HUES6 (cell line): Measurements from ENCODE around the gene MCOLN1.
"Not testable (repeated sequence)": the region's sequence is repeated elsewhere in the genome, so short reads cannot be mapped to it uniquely, and the experiment has no call there.

Source experiments
- H3K27ac ChIP-seq: 2 replicates; pipeline ENCODE4 v1.7.0; 2013; ENCODE audit warnings: low read depth, mild to moderate bottlenecking, low read length, inconsistent platforms
- H3K27me3 ChIP-seq: 2 replicates; pipeline ENCODE4 v1.6.1; 2013; ENCODE audit warnings: low read length; ENCODE audit not compliant: control insufficient read depth, insufficient read depth
- H3K36me3 ChIP-seq: 2 replicates; pipeline ENCODE4 v1.6.1; 2013; ENCODE audit warnings: low read length; ENCODE audit not compliant: control insufficient read depth, insufficient read depth
- H3K4me1 ChIP-seq: 2 replicates; pipeline ENCODE4 v1.6.1; 2013; ENCODE audit warnings: low read length; ENCODE audit not compliant: control insufficient read depth, insufficient read depth
- H3K4me3 ChIP-seq: 2 replicates; pipeline ENCODE4 v1.5.1; 2013; ENCODE audit warnings: low read depth, low read length
- H3K9ac ChIP-seq: one replicate; pipeline ENCODE4 v1.6.1; 2013; ENCODE audit warnings: mild to moderate bottlenecking, low read length
- H3K9me3 ChIP-seq: 2 replicates; pipeline ENCODE4 v1.6.1; 2013; ENCODE audit warnings: low read depth, low read length; ENCODE audit not compliant: control insufficient read depth, insufficient read depth

MCOLN1 gene

DNA sequence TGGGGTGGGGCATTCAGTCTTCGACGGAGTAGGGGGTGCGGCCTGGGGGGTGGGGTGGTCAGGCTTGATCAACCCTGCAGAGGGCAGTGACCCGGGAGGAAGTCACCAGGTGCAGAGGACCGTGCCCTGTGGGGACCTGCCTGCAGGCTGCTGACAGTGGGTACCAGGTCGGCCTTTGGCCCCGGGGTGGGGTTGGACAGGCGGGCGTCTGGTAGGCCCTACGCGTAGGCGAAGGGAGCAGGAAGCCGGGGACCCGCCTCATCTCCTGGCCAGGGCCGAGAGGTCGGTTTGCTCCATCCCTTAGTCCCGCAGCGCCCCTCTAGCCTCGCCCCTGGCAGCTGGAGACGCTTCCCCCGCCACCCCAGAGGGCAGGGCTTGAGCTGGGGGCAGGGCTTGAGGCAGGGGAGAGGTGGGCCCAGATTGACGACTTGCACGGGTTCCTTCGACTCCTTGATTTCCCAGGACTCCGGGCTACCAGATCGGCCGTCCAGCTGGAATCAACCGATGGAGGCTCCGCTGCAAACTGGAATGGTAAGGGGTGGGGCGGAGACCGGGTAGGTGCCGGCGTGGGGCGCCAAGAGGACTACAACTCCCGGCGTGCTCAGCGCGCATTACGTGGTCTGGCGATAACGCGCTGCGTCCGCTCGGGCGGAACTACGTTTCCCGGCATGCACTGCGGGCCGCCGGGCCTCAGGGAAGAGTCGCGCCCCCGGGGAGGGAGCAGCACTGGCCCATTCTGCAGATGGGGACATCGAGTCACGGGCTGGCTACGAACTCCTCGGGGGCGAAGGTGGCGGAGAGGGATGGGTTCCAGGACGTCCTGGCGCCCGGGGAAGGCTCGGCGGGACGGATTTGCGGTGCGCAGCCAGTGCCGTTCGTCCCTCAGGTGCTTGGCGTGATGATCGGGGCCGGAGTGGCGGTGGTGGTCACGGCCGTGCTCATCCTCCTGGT is 12.9 kb downstream of the MCOLN1 start, which contains the start of gene PNPLA6:
PNPLA6 (plus strand) TSS at position 671 of the 951 bp plus-strand sequence; CDS start at position 743, 72 bp downstream.
- Histone ChIP-seq H3K9me3 (no peaks in the 10 kb centered on the region), H3K4me1 (no peaks in the 10 kb centered on the region), H3K4me3 (peak within 1 kb of the TSS; percentile 98), H3K36me3 (peaks cover 21% of the 10 kb centered on the region), H3K27ac (0 out of 2 replicates have a peak within 1 kb of the TSS, but pooled peaks have one; percentile 20), H3K27me3 (no peaks in the 10 kb centered on the region), H3K9ac (peak within 1 kb of the TSS; percentile 77)

DNA sequence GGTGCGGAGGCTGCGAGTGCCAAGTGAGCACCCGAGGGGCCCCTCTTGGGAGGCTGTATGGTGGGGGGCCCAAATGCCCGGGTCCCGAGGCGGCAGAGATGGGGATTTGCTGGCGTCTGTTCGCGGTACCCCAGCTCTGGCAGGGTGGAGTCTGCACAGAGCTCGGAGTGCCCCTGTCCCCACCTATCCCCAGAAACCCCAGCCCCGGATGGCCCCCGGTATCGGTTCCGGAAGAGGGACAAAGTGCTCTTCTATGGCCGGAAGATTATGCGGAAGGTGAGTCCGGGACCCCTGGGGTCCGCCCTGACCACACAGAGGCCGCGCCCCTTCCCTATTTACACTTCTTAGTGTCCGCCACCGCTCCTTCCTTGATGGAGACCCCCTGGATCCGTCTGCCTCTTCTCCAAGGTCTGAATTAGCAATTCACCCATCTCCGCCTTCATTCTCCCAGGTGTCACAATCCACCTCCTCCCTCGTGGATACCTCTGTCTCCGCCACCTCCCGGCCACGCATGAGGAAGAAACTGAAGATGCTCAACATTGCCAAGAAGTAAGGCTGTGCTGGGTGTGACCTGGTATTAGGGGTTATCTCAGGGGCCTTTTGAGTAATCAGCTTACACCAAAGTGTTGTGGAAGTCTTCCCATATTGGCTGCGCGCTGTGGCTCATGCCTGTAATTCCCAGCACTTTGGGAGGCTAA is 13.7 kb downstream of the MCOLN1 start:
- H3K36me3 ChIP-seq, result peaks cover 24% of the 10 kb centered on the region
- no peaks in the 10 kb centered on the region for H3K9me3 ChIP-seq
- H3K9ac ChIP-seq, result peak overlapping the region; percentile 77
- H3K4me3 ChIP-seq, result peak overlapping the region; percentile 98
- 0 out of 2 replicates have a peak overlapping the region, but pooled peaks have one; percentile 20 for H3K27ac ChIP-seq
- H3K4me1 ChIP-seq, result no peaks in the 10 kb centered on the region
- no peaks in the 10 kb centered on the region for H3K27me3 ChIP-seq

DNA sequence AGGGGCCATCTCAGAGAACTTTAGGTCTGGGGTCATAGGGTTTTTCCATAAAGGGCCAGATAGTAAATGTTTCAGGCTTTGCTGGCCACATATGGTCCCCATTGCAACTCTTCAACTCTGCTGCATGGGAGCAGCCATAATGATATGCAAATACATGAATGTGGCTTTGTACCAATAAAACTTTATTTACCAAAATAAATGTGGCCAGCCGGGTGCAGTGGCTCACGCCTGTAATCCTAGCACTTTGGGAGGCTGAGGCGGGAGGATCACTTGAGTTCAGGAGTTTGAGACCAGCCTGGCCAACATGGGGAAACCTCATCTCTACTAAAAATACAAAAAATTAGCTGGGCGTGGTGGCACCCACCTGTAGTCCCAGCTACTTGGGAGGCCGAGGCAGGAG is 16.6 kb downstream of the MCOLN1 start:
- H3K9ac ChIP-seq, result not testable (repeated sequence)
- H3K36me3 ChIP-seq, result peaks cover 42% of the 10 kb centered on the region

DNA sequence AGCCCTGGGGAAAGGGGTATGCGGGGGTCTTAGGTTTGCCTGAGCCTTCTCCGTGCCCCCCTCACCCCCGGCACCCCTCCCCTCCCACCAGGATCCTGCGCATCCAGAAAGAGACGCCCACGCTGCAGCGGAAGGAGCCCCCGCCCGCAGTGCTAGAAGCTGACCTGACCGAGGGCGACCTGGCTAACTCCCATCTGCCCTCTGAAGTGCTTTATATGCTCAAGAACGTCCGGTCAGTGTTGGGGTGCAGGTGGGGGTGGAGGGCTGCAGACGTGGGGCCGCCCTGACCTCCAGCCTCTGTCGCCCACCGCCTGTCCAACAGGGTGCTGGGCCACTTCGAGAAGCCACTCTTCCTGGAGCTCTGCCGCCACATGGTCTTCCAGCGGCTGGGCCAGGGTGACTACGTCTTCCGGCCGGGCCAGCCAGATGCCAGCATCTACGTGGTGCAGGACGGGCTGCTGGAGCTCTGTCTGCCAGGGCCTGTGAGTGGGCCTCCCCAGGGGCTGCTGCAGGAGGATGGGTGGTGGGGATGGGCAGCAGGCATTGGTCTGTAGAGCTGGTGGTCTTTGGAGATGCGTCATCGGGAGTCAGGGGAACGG is 17.5 kb downstream of the MCOLN1 start:
- no peak overlapping the region for H3K4me3 ChIP-seq
- H3K36me3 ChIP-seq, result peaks cover 42% of the 10 kb centered on the region
- H3K4me1 ChIP-seq, result no peaks in the 10 kb centered on the region
- H3K27ac ChIP-seq, result no peak overlapping the region
- H3K9me3 ChIP-seq, result no peaks in the 10 kb centered on the region
- H3K27me3 ChIP-seq, result no peaks in the 10 kb centered on the region
- H3K9ac ChIP-seq, result no peak overlapping the region

More for the DNA sequence above, 16.6 kb downstream of the MCOLN1 start:
- not testable (repeated sequence) for H3K4me1 ChIP-seq, H3K9me3 ChIP-seq, H3K27me3 ChIP-seq, H3K4me3 ChIP-seq, H3K27ac ChIP-seq

DNA sequence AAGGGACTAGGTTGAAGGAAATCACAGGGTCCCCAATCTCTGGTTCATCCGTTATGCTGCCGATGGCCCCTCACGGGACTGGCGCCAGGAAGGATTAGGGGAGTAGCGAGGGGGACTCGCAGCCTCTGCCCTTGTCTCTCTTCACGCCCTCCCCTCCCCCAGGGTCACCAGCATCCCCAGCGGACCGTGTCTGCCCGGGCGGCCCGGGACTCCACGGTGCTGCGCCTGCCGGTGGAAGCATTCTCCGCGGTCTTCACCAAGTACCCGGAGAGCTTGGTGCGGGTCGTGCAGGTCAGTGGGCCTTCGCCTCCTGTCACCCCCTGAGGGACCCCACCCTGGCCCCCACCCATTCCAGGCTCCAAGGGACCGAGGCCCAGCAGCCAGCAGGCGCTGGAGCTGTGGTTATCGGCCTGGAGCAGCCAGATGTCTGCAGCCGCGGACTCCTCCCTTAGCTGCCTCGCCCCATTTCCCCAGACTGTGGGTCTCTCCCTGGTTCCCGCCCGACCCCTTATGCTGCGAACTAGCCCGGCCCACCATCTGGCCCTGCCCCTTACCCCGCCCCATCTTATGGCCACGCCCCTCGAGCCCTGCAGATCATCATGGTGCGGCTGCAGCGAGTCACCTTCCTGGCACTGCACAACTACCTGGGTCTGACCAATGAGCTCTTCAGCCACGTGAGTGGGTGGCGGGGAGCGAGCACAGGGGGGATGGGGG is 18.5 kb downstream of the MCOLN1 start:
- Histone ChIP-seq H3K9ac (no peak overlapping the region), H3K9me3 (no peaks in the 10 kb centered on the region), H3K4me3 (no peak overlapping the region), H3K36me3 (peaks cover 42% of the 10 kb centered on the region), H3K4me1 (no peaks in the 10 kb centered on the region), H3K27me3 (no peaks in the 10 kb centered on the region), H3K27ac (no peak overlapping the region)

DNA sequence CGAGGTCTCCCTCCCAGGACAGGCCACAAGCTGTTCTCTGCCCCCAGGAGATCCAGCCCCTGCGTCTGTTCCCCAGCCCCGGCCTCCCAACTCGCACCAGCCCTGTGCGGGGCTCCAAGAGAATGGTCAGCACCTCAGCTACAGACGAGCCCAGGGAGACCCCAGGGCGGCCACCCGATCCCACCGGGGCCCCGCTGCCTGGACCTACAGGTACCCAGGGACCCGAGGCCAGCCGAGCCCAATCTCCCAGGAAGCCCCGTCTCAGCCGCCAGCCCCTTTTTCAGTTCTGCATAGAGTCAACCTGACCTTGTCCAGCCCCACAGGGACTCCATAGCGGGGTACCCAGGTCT is 19.0 kb downstream of the MCOLN1 start:
- Histone ChIP-seq H3K27ac (no peak overlapping the region), H3K4me1 (no peaks in the 10 kb centered on the region), H3K36me3 (peaks cover 42% of the 10 kb centered on the region), H3K27me3 (no peaks in the 10 kb centered on the region), H3K4me3 (no peak overlapping the region), H3K9me3 (no peaks in the 10 kb centered on the region), H3K9ac (no peak overlapping the region)

DNA sequence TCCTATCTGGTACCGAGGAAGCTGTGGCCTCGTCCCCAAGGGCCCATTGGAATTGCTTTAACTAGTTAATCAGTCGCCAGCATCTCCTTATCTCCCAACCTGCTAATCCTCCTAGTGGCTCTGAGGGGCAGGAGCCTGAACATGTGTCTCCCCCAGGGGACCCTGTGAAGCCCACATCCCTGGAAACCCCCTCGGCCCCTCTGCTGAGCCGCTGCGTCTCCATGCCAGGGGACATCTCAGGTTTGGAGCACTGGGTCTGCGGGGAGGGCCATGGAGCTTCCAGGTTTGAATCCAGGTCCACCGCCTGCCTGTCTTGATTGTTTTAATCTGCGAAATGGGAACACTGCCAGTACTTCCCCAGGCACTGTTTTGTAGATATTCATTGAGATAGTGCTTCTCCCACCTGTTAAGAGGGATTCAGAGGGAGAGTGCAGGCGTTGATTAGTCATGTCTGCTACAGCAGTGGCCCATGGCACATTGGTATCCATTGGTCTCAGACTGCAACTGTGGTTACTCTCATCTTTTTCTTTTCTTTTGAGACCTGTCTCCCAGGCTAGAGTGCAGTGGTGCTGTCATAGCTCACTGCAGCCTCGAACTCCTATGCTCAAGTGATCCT is 19.5 kb downstream of the MCOLN1 start:
- Histone ChIP-seq H3K27me3 (no peaks in the 10 kb centered on the region), H3K9ac (no peak overlapping the region), H3K4me3 (no peak overlapping the region), H3K36me3 (peaks cover 40% of the 10 kb centered on the region), H3K9me3 (no peaks in the 10 kb centered on the region), H3K27ac (no peak overlapping the region), H3K4me1 (no peaks in the 10 kb centered on the region)

DNA sequence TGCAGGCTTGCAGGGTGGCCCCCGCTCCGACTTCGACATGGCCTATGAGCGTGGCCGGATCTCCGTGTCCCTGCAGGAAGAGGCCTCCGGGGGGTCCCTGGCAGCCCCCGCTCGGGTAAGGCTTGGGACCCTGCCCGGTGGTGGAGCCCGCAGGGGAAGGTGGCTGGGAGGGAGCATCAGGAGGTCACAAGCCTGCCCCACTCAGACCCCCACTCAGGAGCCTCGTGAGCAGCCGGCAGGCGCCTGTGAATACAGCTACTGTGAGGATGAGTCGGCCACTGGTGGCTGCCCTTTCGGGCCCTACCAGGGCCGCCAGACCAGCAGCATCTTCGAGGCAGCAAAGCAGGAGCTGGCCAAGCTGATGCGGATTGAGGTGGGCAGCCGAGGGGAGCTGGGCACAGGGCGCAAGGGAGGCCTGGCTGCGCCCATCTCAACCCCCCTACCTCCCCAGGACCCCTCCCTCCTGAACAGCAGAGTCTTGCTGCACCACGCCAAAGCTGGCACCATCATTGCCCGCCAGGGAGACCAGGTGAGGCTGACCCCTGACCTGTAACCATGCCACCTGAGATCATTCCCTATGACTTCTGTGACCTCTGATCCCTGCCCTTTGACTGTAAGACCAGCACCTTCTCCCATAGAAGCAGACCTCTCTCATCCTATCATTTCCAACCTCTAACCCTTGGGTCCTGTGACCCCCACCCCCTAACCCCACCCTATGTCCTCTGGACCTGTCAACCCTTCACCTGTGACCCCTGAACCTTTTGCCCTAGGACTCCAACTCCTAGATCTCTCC is 20.3 kb downstream of the MCOLN1 start:
- peaks cover 35% of the 10 kb centered on the region for H3K36me3 ChIP-seq
- no peak overlapping the region for H3K27ac ChIP-seq
- no peak overlapping the region for H3K9ac ChIP-seq
- H3K27me3 ChIP-seq, result no peaks in the 10 kb centered on the region
- H3K4me3 ChIP-seq, result no peak overlapping the region
- H3K4me1 ChIP-seq, result no peaks in the 10 kb centered on the region
- no peaks in the 10 kb centered on the region for H3K9me3 ChIP-seq

DNA sequence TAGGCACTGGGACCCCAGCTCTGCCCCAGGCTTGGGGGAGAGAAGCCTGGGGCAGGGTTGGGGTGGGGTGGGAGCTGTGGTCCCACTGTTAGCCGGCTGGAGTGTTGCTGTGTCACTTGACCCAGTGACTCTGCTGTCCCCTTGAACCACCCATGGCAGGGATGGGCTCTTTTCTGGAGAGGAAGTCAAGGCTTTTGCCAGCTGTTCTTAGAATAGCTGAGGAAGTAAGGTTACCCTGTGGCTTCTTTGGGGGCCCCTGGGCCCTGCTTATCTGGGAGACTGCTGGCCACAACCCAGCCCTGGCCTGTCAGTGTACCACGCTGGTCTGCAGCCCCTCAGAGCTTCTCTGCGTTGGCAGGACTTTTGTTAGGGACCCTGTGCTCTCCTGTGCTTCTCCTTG is 22.2 kb downstream of the MCOLN1 start:
- no peaks in the 10 kb centered on the region for H3K27me3 ChIP-seq
- H3K9ac ChIP-seq, result no peak overlapping the region
- H3K27ac ChIP-seq, result no peak overlapping the region
- H3K9me3 ChIP-seq, result no peaks in the 10 kb centered on the region
- no peak overlapping the region for H3K4me3 ChIP-seq
- peaks cover 31% of the 10 kb centered on the region for H3K36me3 ChIP-seq
- no peaks in the 10 kb centered on the region for H3K4me1 ChIP-seq

DNA sequence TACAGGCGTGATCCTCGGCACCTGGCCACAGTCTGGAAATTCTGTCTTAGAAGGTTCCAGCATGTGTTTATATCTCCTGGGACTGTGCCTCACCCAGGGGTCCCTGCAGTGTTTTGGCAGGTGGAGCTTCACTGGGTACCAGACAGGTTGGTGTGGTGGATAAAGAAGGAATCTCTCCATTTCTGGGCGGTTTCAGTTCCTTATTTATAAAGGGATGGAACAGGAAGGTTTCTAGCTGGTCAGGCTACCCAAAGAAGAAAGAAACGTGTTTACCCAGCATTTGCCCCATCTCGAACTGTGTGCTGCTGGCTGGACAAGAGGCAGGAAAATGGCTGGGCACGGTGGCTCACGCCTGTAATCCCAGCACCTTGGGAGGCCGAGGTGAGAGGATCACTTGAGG is 22.9 kb downstream of the MCOLN1 start:
- Histone ChIP-seq H3K9me3 (no peaks in the 10 kb centered on the region), H3K27ac (no peak overlapping the region), H3K4me1 (no peaks in the 10 kb centered on the region), H3K27me3 (no peaks in the 10 kb centered on the region), H3K4me3 (no peak overlapping the region), H3K36me3 (peaks cover 32% of the 10 kb centered on the region), H3K9ac (no peak overlapping the region)
